Spleen (tissue), 7 donors: ENCODE measurements around the gene TMEM43.

Experiments used
- CTCF ChIP-seq, 11 experiments: fragments of 200-600 bp in 7 of 11; fragments of 450-650 bp in 4 of 11; sonication (generic) in 4 of 11; IDR thresholded peaks in 8 of 11; conservative IDR thresholded peaks in 3 of 11; 1 replicate in 7 of 11; 2 replicates in 4 of 11; pipeline versions ENCODE4 v1.4.0 to v1.8.0; 2016 to 2021; ENCODE audit warnings: antibody characterized with exemption in 11 of 11, inconsistent platforms in 4 of 11, mild to moderate bottlenecking in 1 of 11
- POLR2AphosphoS5 ChIP-seq, 3 donors: sonication (generic); formaldehyde crosslinking; IDR thresholded peaks; one replicate each; pipeline ENCODE4 v1.5.1; 2017; ENCODE audit warnings: antibody characterized with exemption in 3 of 3
- donor health status: DM: no; HTN: no; CAD: no; lungs with moderate emphysema.
- donor health status: DM: no; HTN: no; CAD: no.
- donor health status: DM: no; HTN: no; CAD: no.

DNA sequence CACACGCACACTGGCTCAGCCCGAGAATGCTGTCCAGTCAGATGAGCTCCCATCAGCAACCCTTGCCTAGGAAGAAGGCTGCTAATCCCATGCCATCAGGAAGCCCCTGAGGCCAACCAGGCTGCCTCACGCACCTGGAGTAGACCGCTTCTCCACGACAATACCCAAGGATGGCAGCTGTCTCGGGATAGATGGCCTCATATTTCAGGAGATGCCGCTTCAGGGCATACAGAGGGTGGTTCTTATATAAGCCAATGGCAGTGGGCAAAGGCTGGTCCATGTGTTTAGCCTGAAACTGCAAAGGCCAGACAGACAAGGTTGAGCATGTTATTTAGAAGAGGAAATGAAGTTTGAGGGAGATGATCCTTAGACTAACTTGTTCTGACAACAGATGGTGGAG, 31.3 kb downstream of the TMEM43 start:
- no peak for TF ChIP-seq CTCF (IDR thresholded peaks at IDR 0.05 in 8 of 11, conservative IDR thresholded peaks at IDR 0.05 in 3 of 11)
- TF ChIP-seq POLR2AphosphoS5 (IDR thresholded peaks at IDR 0.05), result no peak
